HFF-Myc (cell line): ENCODE data around the gene EYS.

ENCODE experiments used
- DNase-seq: peaks from one replicate; pipeline ENCODE4 v3.0.0-alpha.2; 2011; ENCODE audit warnings: low read depth; ENCODE audit errors: extremely low read depth
- H3K4me3 ChIP-seq: replicated peaks from 2 replicates; pipeline ENCODE4 v1.5.1; 2011; ENCODE audit warnings: low read depth, mild to moderate bottlenecking, control low read depth, low read length
- CTCF ChIP-seq: IDR thresholded peaks from 2 replicates; pipeline ENCODE4 v1.5.1; 2012; ENCODE audit warnings: mild to moderate bottlenecking, low read depth, low read length, control low read depth; ENCODE audit errors: missing control alignments

The EYS gene

DNA sequence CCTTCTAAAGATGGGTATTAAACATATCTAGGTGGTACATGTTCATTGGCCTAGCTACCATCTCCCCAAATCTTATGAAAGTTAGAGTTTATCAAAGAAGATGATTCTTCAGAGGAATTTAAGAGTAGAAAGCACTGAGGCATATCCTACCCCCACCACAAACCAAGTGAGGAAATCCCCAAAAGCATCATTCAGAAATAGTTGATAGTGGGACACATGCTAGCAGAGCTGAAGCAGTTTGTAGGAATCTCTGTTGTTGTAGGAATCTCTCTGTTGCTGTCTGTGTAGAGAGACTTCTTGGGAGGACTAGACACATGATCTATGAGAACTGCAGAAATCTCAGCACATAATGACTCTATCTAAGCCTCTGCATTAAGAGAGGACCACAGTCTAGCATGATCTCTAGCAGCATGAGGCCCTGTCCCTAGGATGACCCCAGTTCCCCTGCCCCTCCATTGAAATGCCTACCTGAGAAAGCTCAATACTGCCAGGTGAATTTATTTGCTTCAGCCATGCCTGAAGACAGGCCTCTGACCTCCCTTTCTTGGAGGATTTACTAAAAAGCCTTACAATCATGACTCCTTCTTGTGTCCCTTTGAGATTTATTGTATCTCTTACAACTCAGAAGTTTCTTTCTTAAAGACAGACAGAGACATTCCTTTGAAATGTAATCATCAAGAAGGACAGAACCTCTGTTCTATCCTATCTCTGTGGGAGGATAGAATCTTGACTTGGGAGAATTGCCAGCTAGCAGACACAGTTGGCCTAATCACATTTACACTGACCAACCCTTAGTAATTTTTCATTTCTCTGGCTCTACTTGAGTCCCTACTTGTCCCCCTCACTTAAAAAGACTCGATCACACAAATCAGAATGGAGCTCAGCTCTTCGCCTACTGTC lies 1489.1 kb downstream of the EYS start:
- DNase-seq = no peak
- TF ChIP-seq CTCF = no peak
- no peak overlapping the region for H3K4me3 ChIP-seq

DNA sequence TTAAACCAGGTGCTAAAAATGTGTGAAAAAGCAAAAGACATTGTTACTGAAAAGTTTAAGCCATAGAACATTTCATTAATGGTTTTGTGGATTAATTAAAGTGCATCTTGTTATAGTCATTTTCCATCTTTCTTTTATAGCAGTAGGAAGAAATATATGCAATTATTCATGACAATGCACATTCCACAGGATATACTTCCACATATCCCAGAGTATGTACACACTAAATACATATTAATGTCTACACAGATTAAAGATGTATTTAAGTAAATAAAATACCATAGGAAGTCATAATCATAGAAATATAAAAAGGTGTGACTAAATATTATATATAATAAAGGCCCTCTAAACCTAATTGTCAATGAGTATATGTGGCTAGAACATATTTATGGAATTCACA lies 1492.7 kb downstream of the EYS start:
- no peak for DNase-seq
- TF ChIP-seq CTCF = no peak
- H3K4me3 ChIP-seq = no peak overlapping the region

DNA sequence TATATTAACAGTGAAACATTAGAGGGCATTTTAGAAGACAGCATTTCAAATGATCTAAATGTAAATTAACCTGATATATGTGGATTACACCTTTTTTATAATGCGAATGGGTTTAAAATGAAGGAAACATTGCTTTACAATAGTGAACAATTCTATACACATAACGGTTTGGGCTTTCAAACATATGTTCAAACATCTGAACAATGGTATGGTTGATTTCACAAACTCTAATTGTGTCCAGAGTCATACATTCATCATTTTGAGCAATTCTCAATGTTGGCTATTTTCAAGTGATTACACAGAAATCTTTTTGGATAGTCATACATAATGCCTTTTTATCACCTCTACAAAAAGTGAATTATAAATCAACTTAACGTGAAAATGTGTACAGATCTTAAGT lies 1493.3 kb downstream of the EYS start:
- H3K4me3 ChIP-seq = no peak overlapping the region
- DNase-seq = no peak
- no peak for TF ChIP-seq CTCF

- no peak for DNase-seq
- H3K4me3 ChIP-seq = no peak overlapping the region
- no peak for TF ChIP-seq CTCF
These were observed 1509.8 kb downstream of the EYS start for GRCh38 chr6:64197246-64197645.

- no peak overlapping the region for H3K4me3 ChIP-seq
- no peak for DNase-seq
- TF ChIP-seq CTCF = no peak
These were observed 1520.4 kb downstream of the EYS start for GRCh38 chr6:64186592-64186991.

GRCh38 chr6:64185621-64186020 lies 1521.4 kb downstream of the EYS start:
- no peak for TF ChIP-seq CTCF
- H3K4me3 ChIP-seq = no peak overlapping the region
- DNase-seq = no peak

GRCh38 chr6:64175296-64175695 lies 1531.7 kb downstream of the EYS start:
- no peak overlapping the region for H3K4me3 ChIP-seq
- DNase-seq = no peak
- no peak for TF ChIP-seq CTCF
